ENCODE data around the gene PEAR1.

The PEAR1 gene

GRCh38 chr1:156957634-156958033, 64.1 kb downstream of the PEAR1 start:
- no peaks in the 10 kb centered on the region for H3K9me3 Mint-ChIP-seq
- no peak overlapping the region for H3K27ac Mint-ChIP-seq
- H3K36me3 Mint-ChIP-seq, result peaks cover 6% of the 10 kb centered on the region
- H3K4me3 Mint-ChIP-seq, result no peak overlapping the region
- no peaks in the 10 kb centered on the region for H3K27me3 Mint-ChIP-seq
- H3K4me1 Mint-ChIP-seq, result no peaks in the 10 kb centered on the region
- no peak for ATAC-seq

- Mint-ChIP-seq H3K9me3 (no peaks in the 10 kb centered on the region), H3K4me3 (no peak overlapping the region), H3K4me1 (peaks cover 4% of the 10 kb centered on the region), H3K27ac (no peak overlapping the region), H3K27me3 (no peaks in the 10 kb centered on the region), H3K36me3 (peaks cover 6% of the 10 kb centered on the region)
- ATAC-seq, result no peak
These were observed 64.8 kb downstream of the PEAR1 start for GRCh38 chr1:156958247-156958714.

- H3K27ac Mint-ChIP-seq, result no peak overlapping the region
- H3K9me3 Mint-ChIP-seq, result no peaks in the 10 kb centered on the region
- peaks cover 8% of the 10 kb centered on the region for H3K36me3 Mint-ChIP-seq
- no peak overlapping the region for H3K4me3 Mint-ChIP-seq
- peaks cover 16% of the 10 kb centered on the region for H3K4me1 Mint-ChIP-seq
- no peak for ATAC-seq
- H3K27me3 Mint-ChIP-seq, result no peaks in the 10 kb centered on the region
These were observed 65.9 kb downstream of the PEAR1 start for GRCh38 chr1:156959414-156959813.

GRCh38 chr1:156959925-156960324, 66.4 kb downstream of the PEAR1 start:
- no peak overlapping the region for H3K27ac Mint-ChIP-seq
- H3K9me3 Mint-ChIP-seq, result no peaks in the 10 kb centered on the region
- peaks cover 18% of the 10 kb centered on the region for H3K4me1 Mint-ChIP-seq
- H3K4me3 Mint-ChIP-seq, result no peak overlapping the region
- no peaks in the 10 kb centered on the region for H3K27me3 Mint-ChIP-seq
- H3K36me3 Mint-ChIP-seq, result peaks cover 5% of the 10 kb centered on the region
- ATAC-seq, result no peak

GRCh38 chr1:156961709-156962108, 68.2 kb downstream of the PEAR1 start:
- H3K4me1 Mint-ChIP-seq, result peaks cover 18% of the 10 kb centered on the region
- no peak overlapping the region for H3K4me3 Mint-ChIP-seq
- no peaks in the 10 kb centered on the region for H3K9me3 Mint-ChIP-seq
- peaks cover 5% of the 10 kb centered on the region for H3K36me3 Mint-ChIP-seq
- no peak overlapping the region for H3K27ac Mint-ChIP-seq
- no peaks in the 10 kb centered on the region for H3K27me3 Mint-ChIP-seq
- ATAC-seq, result no peak

- ATAC-seq, result peak; percentile 34
- peaks cover 5% of the 10 kb centered on the region for H3K36me3 Mint-ChIP-seq
- peaks cover 18% of the 10 kb centered on the region for H3K4me1 Mint-ChIP-seq
- no peaks in the 10 kb centered on the region for H3K9me3 Mint-ChIP-seq
- peak overlapping the region; percentile 22 for H3K4me3 Mint-ChIP-seq
- peaks cover 11% of the 10 kb centered on the region for H3K27me3 Mint-ChIP-seq
- H3K27ac Mint-ChIP-seq, result peak overlapping the region; percentile 58
These were observed 70.1 kb downstream of the PEAR1 start for GRCh38 chr1:156963621-156964020.

- Mint-ChIP-seq H3K27me3 (peaks cover 19% of the 10 kb centered on the region), H3K36me3 (peaks cover 5% of the 10 kb centered on the region), H3K4me1 (peaks cover 18% of the 10 kb centered on the region), H3K9me3 (no peaks in the 10 kb centered on the region), H3K27ac (peak overlapping the region; percentile 58), H3K4me3 (no peak overlapping the region)
- no peak for ATAC-seq
These were observed 70.9 kb downstream of the PEAR1 start for GRCh38 chr1:156964441-156964840.

Data from stimulated activated memory B cell treated with anti-CD40 and anti-IgM and Interleukin-4, amounts not matched to agents 10 μg/mL and 1 μg/mL and 100 μg/mL, for 72 hours (primary cell).